GM21786 (cell line): Measurements from ENCODE around the gene MPIG6B.

Experiments
- ATAC-seq: cut with Tn5 transposase; IDR thresholded peaks from one replicate; pipeline ENCODE4 v1.9.1; 2021; ENCODE audit not compliant: unreplicated experiment

The MPIG6B gene

DNA sequence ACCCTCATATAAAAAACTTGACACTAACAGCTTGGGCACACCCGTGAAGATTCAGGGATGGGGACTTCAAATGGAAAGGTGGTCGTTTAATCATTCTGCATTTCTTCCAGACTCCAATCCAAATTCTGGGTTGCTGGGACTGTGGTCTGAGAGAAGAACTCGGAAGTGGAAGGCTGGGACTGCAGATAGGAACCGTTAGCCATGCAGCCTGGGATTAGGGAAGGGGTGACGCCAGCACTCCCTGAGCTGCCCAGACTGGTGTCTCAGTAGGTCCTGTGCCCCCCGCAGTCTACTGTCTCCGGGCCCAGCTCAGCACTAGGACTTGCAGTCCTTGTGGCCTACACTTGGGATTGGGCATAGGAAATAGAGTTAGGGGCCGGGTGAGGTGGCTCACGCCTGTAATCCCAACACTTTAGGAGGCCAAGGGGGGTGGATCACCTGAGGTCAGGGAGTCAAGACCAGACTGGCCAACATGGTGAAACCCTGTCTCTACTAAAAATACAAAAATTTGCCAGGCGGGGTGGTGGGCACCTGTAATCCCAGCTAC lies 13.7 kb downstream of the MPIG6B start:
- ATAC-seq, result no peak

GRCh38 chr6:31737315-31737990 lies 14.3 kb downstream of the MPIG6B start:
- no peak for ATAC-seq

- ATAC-seq, result no peak
These were observed 15.1 kb downstream of the MPIG6B start for GRCh38 chr6:31737991-31738979.

DNA sequence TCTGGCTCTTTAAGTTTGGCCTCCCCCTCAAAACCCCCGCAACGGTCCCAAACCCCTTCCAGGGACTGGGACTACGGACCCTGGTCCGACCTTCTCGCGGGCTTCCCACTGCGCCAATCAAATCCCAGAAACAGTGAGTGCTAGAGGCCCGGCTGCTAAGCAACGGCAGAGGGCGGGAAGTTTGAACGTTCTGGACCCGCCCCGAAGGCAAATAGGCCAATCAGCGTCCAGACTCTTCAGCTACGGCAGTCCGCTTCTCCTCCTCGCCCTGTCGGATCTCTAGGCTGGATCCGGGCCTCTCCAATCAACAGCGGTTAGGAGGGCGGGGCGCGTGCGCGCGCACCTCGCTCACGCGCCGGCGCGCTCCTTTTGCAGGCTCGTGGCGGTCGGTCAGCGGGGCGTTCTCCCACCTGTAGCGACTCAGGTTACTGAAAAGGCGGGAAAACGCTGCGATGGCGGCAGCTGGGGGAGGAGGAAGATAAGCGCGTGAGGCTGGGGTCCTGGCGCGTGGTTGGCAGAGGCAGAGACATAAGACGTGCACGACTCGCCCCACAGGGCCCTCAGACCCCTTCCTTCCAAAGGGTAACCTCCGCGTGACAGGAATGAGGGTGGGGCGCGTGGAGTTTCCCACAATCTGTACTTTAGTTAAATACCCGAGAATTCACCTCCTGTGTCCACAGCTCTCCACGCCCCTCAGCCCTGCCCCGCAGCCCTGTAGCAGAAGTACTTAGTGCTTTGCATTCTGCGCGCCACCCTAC lies 16.6 kb downstream of the MPIG6B start, which contains the start of gene MSH5:
Gene MSH5 (plus strand): TSS at position 367 of the 758 bp plus-strand sequence. CDS start 462 bp downstream, outside the sequence.
- ATAC-seq, result peak; percentile 72

DNA sequence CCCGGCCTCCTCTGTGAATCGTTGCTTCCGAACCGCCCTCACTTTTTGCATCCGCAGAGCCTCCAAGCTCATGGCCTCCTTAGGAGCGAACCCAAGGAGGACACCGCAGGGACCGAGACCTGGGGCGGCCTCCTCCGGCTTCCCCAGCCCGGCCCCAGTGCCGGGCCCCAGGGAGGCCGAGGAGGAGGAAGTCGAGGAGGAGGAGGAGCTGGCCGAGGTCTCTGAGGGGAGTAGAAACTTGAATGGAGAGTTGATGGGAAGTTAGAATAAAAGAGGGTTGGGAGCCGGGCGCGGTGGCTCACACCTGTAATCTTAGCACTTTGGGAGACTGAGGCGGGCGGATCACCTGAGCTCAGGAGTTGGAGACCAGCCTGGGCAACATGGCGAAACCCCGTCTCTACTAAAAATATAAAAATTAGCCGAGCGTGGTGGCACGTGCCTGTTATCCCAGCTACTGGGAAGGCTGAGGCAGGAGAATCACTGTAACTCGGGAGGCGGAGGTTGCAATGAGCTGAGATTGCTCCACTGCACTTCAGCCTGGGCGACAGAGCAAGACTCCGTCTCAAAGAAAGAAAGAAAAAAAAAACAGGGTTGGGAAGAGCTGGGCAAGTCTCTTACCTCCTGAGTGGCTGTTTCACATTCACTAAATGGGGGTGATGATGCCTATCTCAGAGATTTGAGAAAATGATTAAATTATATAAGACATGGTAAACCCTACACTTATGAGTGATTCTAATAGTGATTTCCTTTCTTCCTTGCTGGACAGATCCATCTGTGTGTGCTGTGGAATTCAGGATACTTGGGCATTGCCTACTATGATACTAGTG lies 17.4 kb downstream of the MPIG6B start:
- no peak for ATAC-seq

DNA sequence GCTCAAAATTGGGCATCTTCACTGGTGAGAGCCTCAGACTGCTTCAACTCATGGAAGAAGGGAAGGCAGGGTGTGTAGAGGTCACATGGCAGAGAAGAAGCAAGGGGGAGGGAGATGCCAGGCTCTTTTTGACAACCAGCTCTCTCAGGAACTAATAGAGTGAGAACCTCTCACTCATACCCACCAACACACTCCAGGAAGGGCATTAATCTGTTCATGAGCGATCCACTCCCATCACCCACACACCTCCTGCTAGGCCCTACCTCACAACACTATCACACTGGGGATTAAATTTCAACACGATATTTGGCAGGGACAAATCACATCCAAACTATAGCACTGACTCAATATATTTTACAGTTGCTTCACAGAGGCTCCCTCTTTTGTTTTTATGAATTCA lies 18.6 kb downstream of the MPIG6B start:
- no peak for ATAC-seq

DNA sequence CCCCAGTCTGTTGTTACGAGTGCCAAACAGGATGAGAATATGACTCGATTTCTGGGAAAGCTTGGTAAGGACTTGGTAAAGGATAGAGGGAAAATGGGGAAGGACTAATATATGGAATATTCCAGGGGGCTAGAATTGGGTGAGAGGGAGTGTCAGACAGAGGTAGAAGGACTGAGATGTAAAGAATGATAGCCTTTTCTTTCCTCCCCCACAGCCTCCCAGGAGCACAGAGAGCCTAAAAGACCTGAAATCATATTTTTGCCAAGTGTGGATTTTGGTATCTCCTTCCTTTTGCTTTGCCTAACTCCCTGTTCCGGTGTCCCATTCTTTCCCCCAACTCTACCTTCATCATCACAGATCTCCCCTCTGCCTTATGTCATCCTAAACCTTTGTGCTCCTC lies 19.7 kb downstream of the MPIG6B start:
- no peak for ATAC-seq

DNA sequence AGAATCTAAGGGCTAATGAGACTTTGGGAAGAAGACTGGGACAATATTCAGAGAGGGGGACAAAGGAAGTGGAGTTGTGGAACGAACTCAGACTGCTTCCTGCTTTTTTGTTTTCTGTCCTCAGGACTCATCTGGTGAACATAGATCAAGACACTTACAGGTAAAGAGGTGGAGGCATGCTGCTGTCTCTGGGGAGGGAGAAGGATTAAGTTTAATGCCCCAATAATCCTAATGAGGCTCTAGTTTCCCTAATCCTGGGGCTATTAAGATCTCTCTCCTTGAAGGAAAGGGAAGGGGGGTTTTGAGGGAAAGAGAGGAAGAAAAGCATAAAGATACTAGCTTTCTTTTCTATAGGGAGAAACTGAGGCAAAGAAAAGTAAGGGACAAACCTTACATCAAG lies 21.2 kb downstream of the MPIG6B start:
- ATAC-seq, result no peak

DNA sequence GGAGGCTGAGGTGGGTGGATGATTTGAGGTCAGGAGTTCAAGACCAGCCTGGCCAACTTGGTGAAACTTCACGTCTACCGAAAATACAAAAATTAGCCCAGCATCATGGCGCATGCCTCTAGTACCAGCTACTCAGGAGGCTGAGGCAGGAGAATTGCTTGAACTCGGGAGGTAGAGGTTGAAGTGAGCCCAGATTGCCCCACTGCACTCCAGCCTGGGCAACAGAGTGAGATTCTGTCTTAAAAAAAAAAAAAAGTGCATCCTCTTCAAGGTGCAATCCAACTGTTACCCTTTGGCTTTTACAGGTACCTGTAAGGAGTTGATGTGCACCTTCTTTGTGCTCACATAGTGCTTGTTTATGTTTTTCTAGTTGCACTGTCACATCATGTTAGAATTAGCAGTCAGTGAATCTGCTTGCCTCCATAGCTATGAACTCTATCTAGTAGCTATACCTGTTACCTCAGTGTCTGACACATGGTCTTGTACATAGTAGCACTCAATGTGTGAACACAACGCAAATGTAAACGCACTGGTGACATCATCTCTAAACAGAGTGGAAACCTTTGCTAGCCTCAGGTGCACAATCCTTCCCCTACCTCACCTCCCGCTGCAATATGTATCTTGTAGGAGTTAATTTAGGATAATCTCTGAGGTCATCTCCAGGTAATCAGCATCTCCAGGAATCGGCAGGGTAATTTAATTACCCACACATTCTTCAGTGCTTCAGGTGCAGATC lies 26.3 kb downstream of the MPIG6B start:
- ATAC-seq, result no peak

- ATAC-seq, result no peak
These were observed 27.3 kb downstream of the MPIG6B start for GRCh38 chr6:31750411-31751022.

GRCh38 chr6:31752739-31753319 lies 29.7 kb downstream of the MPIG6B start:
- no peak for ATAC-seq

- ATAC-seq, result no peak
These were observed 35.1 kb downstream of the MPIG6B start for GRCh38 chr6:31758281-31758680.

- ATAC-seq, result no peak
These were observed 37.6 kb downstream of the MPIG6B start for GRCh38 chr6:31760790-31761189.

DNA sequence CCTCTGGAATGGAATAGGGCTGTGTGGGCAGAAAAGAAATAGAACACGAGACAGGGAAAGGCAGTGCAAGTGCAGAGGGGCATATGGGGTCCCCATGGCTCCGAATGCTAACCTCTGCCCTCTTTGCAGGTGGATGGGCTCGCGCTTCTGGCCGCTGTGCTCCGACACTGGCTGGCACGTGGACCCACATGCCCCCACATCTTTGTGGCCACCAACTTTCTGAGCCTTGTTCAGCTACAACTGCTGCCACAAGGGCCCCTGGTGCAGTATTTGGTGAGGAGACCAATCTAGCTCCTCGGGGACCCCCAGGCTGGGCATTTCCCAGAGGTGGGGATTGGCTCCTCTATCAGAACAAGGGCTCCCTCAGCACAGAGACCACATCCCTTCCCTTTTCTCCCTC lies 38.2 kb downstream of the MPIG6B start:
- no peak for ATAC-seq

DNA sequence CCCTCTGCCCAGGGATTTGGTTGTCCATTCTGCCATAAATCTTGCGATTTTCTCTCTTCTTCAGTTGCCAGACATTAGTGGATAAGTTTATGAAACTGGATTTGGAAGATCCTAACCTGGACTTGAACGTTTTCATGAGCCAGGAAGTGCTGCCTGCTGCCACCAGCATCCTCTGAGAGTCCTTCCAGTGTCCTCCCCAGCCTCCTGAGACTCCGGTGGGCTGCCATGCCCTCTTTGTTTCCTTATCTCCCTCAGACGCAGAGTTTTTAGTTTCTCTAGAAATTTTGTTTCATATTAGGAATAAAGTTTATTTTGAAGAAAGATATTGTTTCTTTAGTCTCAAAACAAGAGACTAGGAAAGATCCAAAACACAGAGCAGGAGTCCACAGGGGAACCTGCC lies 39.2 kb downstream of the MPIG6B start, which contains the start of gene SAPCD1:
Gene SAPCD1 (plus strand): TSS at position 301 of the 400 bp plus-strand sequence. CDS start 399 bp downstream, outside the sequence.
- ATAC-seq, result no peak

DNA sequence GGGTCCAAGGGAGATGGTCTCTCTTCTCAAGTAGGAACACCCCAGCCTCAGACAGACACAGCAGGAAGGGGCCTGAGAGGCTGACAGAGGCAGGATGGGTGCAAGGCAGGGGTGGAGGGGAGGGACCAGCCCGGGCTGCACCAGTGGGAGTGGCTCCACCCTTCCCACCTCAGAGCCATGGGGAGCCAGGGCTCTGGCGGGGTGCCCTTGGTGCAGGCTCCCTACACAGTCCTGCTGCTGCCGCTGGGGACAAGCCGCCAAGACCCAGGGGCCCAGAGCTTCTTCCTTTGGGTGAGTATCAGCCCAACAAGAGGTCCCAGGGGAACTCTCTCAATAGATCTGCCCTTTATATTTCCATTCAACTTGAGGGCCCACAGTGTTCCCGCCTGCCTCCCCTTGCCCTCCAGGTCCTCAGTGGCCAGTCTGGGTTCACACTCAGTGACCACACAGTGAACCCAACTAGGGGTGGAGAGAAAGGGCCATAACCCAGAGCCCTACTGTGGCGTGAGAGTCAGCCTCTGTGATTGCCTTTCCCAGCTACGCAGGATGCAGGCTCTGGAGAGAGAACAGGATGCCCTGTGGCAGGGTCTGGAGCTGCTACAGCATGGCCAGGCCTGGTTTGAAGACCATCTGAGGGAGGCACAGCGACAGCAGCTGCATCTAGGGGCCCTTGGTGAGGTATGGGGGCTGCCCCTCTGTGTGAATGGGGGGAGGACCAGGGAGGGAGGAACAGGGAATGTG lies 39.9 kb downstream of the MPIG6B start:
- no peak for ATAC-seq

- no peak for ATAC-seq
These were observed 40.4 kb downstream of the MPIG6B start for GRCh38 chr6:31763619-31763940.

GRCh38 chr6:31764198-31764597 lies 41.0 kb downstream of the MPIG6B start:
- no peak for ATAC-seq
